GM18909 (cell line): ENCODE measurements around the gene MYO1C.
A peak's percentile ranks its signal among the peaks of the same experiment; 100 is the strongest.
"Not testable (repeated sequence)": the region's sequence is repeated elsewhere in the genome, so short reads cannot be mapped to it uniquely, and the experiment has no call there.

Source experiments
- ATAC-seq: cut with Tn5 transposase; IDR thresholded peaks from one replicate; pipeline ENCODE4 v1.9.1; 2021; ENCODE audit warnings: mild to moderate bottlenecking; ENCODE audit not compliant: unreplicated experiment, poor library complexity

Gene MYO1C, protein sequence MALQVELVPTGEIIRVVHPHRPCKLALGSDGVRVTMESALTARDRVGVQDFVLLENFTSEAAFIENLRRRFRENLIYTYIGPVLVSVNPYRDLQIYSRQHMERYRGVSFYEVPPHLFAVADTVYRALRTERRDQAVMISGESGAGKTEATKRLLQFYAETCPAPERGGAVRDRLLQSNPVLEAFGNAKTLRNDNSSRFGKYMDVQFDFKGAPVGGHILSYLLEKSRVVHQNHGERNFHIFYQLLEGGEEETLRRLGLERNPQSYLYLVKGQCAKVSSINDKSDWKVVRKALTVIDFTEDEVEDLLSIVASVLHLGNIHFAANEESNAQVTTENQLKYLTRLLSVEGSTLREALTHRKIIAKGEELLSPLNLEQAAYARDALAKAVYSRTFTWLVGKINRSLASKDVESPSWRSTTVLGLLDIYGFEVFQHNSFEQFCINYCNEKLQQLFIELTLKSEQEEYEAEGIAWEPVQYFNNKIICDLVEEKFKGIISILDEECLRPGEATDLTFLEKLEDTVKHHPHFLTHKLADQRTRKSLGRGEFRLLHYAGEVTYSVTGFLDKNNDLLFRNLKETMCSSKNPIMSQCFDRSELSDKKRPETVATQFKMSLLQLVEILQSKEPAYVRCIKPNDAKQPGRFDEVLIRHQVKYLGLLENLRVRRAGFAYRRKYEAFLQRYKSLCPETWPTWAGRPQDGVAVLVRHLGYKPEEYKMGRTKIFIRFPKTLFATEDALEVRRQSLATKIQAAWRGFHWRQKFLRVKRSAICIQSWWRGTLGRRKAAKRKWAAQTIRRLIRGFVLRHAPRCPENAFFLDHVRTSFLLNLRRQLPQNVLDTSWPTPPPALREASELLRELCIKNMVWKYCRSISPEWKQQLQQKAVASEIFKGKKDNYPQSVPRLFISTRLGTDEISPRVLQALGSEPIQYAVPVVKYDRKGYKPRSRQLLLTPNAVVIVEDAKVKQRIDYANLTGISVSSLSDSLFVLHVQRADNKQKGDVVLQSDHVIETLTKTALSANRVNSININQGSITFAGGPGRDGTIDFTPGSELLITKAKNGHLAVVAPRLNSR

DNA sequence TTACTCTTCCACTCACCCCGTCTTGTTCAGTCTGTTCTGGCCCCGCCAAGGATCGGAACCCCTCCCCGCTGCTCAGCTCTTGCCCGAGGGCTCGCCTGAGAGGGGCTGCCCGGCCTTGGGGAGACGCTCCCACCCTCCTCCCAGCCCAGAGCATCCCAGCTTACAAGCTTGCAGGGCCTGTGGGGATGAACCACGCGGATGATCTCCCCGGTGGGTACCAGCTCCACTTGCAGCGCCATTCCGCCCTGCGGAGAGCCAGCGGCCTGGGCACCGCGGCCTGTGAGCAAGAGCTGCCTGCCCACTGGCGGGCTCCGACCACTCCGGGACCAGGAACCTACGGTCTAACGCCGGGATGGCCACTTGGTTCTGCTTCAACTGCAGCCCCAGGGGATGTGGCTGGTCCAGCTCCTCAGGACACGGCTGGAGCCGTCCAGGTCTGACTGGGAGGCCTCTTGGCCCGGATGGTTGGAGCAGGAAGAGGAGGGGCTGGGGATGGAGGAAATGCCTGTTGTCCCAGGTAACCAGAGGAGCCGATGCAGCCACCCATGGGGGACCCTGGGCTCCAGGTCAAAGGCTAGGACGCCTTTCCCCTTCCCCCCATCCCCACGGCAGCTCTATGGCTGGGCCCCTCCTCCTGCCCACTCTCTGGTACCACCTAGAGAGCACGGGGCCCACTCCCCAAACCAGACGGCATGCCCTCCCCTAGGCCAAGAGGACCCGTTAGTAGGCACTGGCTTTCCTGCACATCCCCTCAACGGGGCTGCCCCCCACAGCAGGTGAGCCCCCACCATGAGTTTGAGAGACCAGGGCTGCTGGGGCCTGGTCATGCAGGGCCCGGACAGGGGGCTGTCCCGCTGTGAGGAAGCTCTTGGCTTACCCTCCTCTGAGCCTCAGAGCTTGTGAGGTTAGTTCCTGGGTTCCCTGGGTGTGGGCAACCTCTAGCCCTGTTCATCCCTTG is at the start of gene MYO1C:
Gene MYO1C, minus strand, starts transcription at position 438 of the 958 bp plus-strand sequence. Its CDS starts 199 bp downstream, at position 239.
- ATAC-seq, result no peak

DNA sequence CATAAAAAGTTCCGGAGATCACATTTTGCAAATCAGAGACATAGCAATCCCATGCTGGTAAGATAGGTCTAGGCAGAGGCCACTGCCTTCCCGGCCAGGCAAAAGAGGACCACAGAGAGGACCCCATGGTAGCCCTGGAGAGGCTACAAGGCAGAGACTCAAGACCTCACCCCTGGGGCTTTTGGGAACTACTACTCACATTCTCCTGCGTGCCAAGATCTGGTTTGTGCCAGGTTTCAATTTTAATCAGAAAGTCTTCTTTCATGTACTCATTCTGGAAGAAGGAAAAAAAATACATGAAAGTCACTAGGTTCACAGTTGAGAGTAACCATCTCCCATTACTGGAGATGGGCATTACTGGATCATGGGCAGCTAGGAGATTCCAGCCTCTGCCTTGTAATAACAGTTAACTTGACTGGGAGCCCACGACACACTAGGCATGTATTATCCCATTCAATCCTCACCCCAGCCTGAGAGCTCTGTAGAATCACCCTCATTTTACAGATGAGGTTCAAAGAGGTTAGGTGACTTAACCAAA is 49.0 kb upstream of the MYO1C start:
- no peak for ATAC-seq

DNA sequence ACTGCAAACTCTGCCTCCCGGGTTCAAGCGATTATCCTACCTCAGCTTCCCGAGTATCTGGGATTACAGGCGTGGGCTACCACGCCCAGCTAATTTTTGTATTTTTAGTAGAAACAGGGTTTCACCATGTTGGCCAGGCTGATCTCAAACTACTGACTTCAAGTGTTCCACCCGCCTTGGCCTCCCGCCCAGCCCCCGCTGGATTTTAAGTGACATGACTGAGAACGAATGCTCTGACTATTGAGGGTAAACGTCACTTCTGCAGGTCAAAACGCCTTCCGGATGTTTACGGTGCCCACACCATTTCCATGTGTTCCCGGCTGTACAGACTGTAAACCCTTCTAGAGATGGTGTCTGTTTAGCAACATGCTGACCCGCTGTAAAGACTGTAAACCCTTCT is 47.3 kb upstream of the MYO1C start:
- no peak for ATAC-seq

DNA sequence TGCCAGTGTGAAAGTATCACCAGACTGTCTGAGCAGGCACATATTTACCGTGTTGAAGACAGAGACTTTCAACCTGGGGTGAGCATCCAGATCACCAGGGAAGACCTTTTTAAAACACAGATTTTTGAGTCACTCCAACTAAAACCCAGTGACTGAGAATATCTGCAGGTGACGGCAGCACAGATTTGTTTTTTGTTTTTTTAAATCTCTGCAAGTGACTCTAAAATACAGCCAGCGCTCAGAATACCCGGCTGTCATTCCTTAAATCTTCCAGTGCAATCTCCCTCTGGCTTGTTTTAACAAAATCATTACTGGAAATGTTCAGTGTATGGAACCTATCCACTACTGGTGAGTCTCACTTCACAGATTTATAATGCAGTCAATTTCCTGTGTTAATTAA is 43.3 kb upstream of the MYO1C start:
- ATAC-seq, result no peak

DNA sequence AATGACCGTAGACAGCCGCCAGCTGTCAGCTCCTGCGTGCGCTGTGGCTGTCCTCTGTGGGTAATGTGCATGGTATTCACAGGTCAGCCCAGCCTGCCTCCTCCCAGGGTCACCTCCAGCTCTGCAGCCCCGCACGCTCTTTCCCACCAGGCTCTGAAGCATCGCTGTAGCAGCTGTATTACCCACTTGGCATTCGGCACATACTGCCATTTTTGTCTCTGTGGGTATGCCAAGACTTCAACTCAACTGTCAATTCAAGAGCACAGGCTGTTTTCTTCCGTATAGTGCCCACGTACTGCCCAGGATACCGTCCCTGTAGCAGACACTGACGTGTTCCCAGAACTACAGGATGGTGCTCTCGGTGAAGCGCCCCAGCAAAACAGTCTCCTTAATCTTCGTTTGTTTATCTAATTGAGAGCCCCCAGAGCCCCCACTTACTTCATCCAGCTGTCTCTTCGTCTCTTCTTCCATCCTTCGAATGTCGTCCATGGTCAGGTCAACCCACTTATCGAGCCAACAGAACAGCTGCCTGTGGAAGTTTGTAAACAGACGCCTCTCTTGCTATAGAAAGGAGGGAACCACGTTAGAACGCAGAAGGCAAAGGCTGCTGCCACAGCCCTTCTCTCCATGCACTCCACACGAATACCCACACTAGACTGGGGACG is 41.3 kb upstream of the MYO1C start:
- no peak for ATAC-seq

DNA sequence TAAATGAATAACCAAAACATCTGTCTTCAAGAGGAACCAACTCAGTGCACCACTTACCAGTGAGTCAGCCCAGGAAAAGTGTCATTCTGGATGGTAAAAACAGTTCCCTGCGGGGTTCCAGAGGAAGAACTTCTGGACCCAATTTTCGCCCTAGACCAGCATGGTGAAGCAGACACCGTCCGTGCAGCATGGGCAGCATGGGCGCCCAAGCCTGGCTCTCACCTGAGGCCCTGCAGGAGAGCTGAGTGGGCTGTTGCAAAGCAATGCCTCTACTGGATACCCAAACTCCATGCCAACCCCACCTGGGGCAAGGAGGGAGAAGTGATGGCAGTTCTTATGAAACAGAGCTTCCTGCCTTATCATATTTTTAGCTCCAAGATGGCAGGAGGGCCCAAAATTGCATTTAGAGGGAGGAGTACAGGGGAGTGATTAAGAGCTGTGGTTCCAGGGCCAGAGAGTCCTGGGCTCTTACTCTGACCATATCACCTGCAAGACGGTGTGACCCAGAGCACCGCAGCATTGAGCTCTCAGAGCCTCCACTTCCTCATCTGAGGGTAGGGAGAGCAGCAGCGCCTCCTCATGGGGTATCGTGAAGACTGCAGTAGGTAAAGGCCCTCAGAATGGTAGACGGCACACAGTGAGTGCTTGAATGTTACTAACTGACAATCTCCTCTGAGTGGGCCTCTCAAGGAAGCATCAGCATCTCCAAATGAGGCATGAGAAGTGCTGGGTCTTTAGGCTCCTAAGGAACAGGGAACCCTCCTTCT is 40.5 kb upstream of the MYO1C start:
- no peak for ATAC-seq

DNA sequence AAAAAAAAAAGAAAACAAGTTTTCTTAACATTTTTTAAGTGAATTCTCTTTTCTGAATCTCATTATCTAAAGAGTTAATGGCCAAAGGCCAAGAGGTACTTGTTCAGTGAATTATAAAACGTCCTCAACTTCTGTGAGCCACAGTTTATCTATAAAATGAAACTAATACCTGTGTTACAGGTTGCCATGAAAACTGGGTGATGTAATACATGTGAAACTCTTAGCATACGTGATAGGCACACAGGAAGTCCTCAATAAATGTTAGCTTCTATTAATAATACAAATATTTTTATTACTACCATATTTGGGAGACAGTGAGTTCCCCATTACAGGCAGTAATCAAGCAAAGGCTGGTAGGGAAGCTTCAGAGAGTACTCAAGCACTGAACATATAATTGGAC is 37.4 kb upstream of the MYO1C start:
- ATAC-seq, result no peak

DNA sequence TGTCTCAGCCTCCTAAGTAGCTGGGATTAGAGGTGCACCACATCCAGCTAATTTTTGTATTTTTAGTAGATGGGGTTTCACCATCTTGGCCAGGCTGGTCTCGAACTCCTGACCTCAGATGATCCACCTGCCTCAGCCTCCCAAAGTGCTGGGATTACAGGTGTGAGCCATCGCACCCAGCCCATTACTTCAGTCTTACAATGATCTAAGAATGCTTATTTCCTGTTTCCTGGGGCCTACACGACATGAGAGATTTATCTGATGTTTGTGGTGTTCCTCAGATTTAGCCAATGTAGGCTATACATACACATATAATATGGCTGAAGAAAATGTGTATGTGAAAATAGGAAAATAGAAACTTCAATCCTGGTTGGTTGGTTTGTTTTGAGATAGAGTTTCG is 34.4 kb upstream of the MYO1C start:
- not testable (repeated sequence) for ATAC-seq

DNA sequence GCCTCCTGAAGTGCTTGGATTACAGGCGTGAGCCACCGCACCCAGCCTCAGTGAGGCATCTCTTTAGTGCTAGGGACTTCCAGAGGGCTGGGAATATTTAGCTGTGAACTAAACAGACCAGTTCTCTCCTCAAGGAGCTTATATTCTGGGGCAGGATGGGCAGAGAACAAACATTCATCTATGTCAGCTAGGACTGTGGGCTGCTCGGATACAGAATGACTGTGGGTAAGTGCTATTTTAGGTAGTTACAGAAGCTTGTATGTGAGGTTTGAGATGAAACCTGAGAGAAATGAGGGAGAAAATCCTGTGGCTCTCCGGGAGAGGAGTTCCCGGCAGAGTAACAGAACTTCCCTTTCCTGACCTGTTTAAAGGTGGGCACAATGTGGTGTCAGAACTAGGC is 30.1 kb upstream of the MYO1C start:
- no peak for ATAC-seq

DNA sequence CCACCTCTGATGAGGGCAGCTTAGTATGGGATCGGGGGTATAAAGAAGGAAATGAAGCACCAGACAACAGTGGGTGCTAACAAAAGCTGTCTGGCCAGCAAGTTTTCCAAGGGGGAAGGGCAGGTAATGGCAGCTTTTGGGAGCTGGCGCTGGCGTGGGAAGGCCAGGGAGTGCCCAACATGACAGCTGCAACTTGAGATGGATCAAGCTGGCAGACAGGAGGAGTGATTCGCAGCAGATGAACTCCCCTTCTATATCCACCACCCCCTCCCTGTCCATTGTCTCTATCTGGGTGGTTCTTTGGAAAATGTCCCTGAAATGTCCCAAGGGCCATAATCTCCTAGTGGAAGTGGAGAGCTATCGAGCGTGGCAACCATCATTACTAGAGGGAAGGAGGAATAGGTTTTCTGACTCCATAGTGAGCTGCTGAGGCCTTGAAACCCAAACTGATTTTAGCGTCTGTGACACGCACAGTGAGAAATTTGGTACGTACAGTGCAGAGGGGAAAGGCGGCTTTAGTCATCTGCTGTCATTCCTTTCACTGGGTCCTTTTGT is 28.7 kb upstream of the MYO1C start:
- no peak for ATAC-seq

DNA sequence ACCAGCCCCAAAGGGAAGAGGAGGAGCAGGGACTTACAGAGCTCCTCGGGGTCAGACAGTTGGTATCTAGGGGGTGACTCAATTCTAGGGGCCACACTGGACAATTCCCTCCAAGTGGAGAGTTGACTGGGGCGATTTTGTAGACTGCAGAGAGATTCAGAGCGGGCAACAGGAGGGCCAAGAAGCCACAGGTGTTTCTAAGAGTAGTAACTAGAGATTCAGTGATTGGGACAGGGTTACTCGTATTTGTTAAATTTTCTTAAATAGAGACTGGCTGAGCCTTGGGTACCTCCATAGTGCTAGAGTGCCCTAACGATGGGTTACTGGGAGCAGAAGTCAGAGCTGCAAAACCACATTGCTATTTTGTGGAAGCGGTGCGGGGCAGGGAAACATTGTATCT is 27.2 kb upstream of the MYO1C start:
- no peak for ATAC-seq

DNA sequence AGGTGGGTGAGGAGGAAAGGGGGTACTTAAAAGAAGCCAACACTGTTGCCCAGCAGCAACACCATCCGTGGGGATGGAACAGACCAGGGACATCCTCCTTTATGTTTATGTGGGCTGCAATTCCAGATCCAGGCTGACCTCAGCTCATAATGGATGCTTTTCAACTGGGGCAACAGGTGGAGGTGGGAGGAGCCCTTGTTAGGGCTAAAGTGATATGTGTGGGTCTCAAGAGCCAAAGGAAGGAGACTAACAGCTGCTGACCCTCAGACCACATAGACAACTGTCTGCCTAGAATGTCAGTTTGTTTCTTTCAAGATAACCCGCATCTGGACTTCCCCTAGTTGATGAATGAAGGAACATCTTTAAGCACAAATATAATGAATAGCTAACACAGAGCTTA is 25.9 kb upstream of the MYO1C start:
- no peak for ATAC-seq

DNA sequence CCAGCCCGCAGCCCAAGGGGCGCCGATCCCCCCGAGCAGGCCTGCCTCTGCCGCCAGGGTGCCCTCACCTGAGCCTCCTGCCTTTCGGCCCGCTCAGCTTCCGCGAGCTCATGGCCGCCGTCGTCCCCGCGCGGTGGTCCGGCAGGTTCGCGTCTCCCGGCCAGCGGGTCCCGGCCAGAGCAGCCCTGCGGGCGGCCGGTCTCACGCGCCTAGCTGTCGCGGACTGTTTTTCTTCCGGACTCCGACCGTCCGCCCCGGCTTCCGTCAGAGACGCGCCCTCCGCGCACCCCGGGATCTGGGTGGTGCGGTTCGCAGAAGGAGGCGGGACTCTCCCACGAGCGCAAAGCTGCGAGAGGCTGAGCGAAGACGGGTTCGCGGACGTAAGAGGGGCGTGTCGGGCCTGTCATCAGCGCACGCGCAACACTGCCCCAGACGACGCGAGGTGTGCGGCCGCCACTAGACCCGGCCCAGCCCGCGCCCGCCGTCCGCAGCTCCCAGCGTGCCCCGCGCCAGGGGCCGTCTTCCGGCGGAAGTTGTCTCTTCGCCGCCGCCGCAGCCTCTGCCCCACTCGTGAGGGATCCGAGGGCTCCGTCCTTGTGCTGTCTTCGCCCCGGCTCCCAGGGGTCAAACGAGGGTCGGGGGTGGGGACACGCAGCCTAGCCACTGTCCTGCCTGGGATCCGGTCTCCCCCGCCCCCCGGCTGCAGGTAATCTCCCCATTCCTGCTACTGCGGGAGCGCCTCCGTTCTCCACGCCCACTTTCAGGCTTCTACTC is 24.1 kb upstream of the MYO1C start, which contains the start of gene INPP5K:
Gene INPP5K, minus strand, starts transcription at position 225 of the 774 bp plus-strand sequence. Its CDS starts 113 bp downstream, at position 112.
- ATAC-seq, result peak; percentile 89

DNA sequence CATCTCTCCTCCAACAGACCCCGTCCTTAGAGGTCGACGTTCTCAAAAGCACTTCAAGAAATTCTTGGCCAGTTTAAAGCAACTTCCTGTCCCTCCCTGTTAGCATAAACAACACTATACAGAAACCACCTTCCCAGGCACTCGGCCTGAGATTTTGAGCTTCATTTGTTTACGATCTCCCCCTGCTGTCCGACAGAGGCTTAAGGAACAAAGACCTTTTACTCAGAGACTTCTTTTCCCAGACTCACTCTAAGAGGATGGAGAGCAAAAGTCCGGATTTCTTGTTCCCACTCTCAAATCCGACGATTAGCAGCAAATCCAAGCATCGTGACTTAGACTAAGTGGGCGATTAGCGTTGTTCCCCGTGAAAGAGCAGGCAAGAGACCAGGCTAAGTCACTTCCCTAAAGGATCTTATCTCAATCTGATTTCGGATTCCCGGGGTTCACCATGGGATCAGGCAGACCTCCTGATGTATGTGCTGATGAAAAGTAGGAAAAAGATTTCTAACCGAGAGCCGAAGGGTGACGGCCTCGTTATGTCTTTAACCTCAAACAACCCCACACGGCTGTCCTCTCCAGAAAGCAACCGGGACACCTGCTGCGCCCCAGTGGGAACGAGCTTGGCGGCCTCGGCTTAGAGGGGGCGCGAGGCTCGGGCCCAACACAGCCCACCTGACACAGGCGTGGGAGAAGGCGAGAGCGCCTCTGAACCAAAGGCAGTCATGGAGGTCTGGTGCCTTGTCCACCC is 23.3 kb upstream of the MYO1C start:
- no peak for ATAC-seq

DNA sequence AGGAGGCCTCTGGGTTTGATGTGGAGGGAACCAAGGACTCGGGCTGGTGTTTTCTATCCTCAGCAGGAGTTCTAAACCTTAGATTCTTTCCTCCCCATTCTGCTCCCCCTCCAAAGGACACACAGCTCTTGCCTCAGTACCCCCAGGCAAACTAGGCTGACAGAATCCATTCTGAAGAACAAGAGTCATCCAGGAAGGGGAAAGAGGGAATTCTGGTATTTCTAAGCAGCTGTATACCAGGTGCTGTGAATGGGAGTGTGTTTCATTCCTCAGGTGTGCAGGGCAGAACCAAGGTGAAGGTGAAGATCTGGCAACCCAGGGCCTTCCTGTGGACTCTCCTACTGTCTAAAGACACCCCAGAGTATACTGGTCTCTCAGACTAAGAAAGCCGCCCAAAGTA is 19.9 kb upstream of the MYO1C start:
- no peak for ATAC-seq

DNA sequence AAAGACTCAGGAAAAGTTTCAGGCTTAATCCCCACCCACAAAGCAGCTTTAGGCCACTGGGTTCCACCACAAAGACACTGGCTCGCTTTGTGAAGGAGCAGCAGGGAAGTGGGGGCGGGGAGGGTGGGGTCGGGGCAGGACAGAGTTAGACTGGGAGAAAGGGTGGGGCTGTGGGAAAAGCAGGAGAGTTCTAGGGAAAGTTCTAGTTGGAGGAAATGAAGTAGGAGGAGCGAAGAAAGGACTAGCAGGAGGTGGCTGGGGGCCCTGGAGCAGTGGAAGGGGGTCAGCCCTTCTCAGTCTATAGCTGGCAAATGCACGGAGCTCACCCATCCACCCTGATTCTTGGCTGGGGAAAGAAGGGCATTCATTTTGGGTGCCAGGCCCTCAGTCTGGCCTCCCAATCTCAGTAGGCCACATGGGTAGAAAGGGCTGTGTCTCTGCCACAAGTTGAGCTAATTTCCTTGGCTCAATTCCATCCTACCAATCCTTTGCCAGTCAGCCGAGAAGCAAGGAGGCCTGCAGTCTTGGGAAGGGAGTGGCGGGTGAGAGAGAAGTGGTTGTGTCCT is 19.4 kb upstream of the MYO1C start:
- no peak for ATAC-seq
